K562 treated with DMSO at 1 percent for 12 hours (cell line): ENCODE data around the gene INSL4. TPM values are rescaled to one million over a fixed set of nuclear protein-coding genes. Genes with fewer than 3 reads are reported as not detected.

ENCODE experiments used
- total RNA-seq: library from RNA; unstranded; fragments of 300-600 nt; gene quantifications from 2 replicates; pipeline ENCODE4 v1.2.3, GENCODE V29; 2022; ENCODE audit not compliant: insufficient read depth

Gene INSL4
- total RNA-seq: not detected in 2 replicates

DNA sequence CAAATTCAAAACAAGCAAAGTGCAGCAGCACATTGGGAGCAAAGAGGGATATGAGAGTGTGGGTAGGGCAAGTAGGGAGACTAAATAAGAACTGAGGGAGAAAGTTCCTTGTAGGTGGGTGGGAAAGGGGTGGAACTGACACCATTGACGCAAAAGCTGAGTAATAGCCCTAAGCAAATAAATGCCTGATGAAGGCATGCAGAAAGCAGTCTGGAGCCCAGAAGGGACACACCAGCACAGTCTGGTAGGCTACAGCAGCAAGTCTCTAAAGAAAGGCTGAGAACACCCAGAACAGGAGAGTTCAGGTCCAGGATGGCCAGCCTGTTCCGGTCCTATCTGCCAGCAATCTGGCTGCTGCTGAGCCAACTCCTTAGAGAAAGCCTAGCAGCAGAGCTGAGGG is at the start of gene INSL4:
TSS of gene INSL4 (plus strand) at position 208 of the 400 bp plus-strand sequence. CDS start at position 313, 105 bp downstream.

DNA sequence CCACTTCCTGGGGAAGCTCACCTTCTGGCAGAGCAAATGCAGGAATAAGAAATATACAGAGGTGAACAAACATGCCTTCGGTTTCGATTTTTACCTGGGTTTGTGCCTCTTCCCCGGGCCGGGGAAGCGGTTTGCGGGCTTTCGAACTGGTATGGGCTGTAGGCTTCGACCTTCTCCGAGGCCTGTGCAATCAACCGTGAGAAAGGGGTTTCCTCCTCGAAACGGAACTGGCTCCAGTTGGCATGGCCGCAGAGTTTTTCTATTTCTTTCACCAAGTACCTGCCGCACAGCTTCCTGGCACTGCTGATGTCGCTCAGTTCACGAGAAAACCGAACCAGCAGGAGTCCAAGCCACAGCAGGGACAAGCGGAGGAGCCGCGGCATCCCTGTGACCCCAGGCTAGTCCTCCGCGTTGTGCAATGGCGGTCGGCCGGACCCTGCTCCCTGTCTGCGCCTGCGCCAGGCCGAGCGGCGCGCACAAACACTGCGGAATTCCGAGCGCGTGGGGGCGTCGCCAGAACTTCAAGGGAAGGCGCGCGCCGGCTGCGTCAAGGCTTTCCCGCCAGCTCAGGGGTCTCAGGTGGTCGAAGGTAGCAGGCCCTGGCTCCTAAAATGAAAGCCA is 45.9 kb upstream of the INSL4 start, which contains the start of gene INSL6:
TSS of gene INSL6 (minus strand) at position 420 of the 621 bp plus-strand sequence. CDS start at position 383, 37 bp downstream.

Other genes with a start within 250 kb of the INSL4 start
- 2.0 and 10.4 TPM in 2 replicates for gene JAK2, start 246.1 kb upstream of the INSL4 start, total RNA-seq
- not detected in 2 replicates for gene INSL6, start 45.8 kb upstream of the INSL4 start, total RNA-seq
- gene RLN2, start 73.3 kb downstream of the INSL4 start, total RNA-seq: not detected in 2 replicates
- gene RLN1, start 108.5 kb downstream of the INSL4 start, total RNA-seq: not detected in 2 replicates
- 7.8 and 8.1 TPM in 2 replicates for gene PLGRKT, start 206.5 kb downstream of the INSL4 start, total RNA-seq
- gene CD274, start 219.1 kb downstream of the INSL4 start, total RNA-seq: 1.2 and 1.4 TPM in 2 replicates